Left lung (tissue), 10 donors: ENCODE results near the gene TAOK3. TPM values are rescaled to one million over a fixed set of nuclear protein-coding genes. Genes with fewer than 3 reads are reported as not detected.

ENCODE experiments used
- ATAC-seq: fragments of 200-7000 bp; cut with Tn5 transposase; one replicate; pipeline ENCODE4 v1.9.1; 2020; ENCODE audit warnings: moderate library complexity
- DNase-seq, 4 donors: peaks; one replicate each; pipeline ENCODE4 v3.0.0-alpha.2; 2013 to 2020
- H3K27ac ChIP-seq, 2 donors: fragments of 200-600 bp; sonication (generic) in 1 of 2; one replicate each; pipeline versions ENCODE4 v1.5.0 to v1.8.0; 2020 to 2021
- H3K27me3 ChIP-seq, 2 donors: fragments of 200-600 bp; sonication (generic) in 1 of 2; one replicate each; pipeline versions ENCODE4 v1.5.0 to v1.8.0; 2020 to 2021
- H3K36me3 ChIP-seq, 2 donors: fragments of 200-600 bp; sonication (generic) in 1 of 2; one replicate each; pipeline versions ENCODE4 v1.5.0 to v1.8.0; 2020 to 2021
- H3K4me1 ChIP-seq, 2 donors: fragments of 200-600 bp; one replicate each; pipeline ENCODE4 v1.8.0; 2021
- H3K4me3 ChIP-seq, 2 donors: fragments of 200-600 bp; sonication (generic) in 1 of 2; one replicate each; pipeline versions ENCODE4 v1.5.0 to v1.8.0; 2020 to 2021; ENCODE audit warnings: mild to moderate bottlenecking in 1 of 2
- H3K9me3 ChIP-seq, 2 donors: fragments of 200-600 bp; sonication (generic) in 1 of 2; one replicate each; pipeline versions ENCODE4 v1.5.0 to v1.8.0; 2020 to 2021
- intact Hi-C, 2 donors: fragments of 100-400 bp; cut with DNase I; formaldehyde crosslinking; loops; one replicate each; pipeline versions ENCODE4 v1.11.2 to v1.14.2; 2022
- polyA plus RNA-seq, 6 donors: library from polyadenylated mRNA; unstranded; fragments of 120-200 nt; gene quantifications; one replicate each; pipeline ENCODE4 v1.2.1, GENCODE V29; 2013; ENCODE audit not compliant: insufficient read length in 6 of 6
- total RNA-seq, 2 donors: library from RNA; stranded (reverse); fragmentation: NEBNext Ultra II Directional; extraction: Animal tissue kit (Norgen Biotek cat#: 25700); gene quantifications; one replicate each; pipeline ENCODE4 v1.2.1, GENCODE V29; 2021
- TF ChIP-seq, protein P1 (sequence below), 2 donors: fragments of 200-600 bp; sonication (generic) in 1 of 2; IDR thresholded peaks; one replicate each; pipeline versions ENCODE4 v1.5.0 to v1.8.0; 2021; ENCODE audit warnings: antibody characterized with exemption in 2 of 2
- donor health status: DM: no; HTN: yes; CAD: no.
- donor health status: DM: no; HTN: no; CAD: no.

The TAOK3 gene
- total and polyA plus RNA-seq, 8 donors, result 39.5 to 61.8 (median 52.1) TPM

DNA sequence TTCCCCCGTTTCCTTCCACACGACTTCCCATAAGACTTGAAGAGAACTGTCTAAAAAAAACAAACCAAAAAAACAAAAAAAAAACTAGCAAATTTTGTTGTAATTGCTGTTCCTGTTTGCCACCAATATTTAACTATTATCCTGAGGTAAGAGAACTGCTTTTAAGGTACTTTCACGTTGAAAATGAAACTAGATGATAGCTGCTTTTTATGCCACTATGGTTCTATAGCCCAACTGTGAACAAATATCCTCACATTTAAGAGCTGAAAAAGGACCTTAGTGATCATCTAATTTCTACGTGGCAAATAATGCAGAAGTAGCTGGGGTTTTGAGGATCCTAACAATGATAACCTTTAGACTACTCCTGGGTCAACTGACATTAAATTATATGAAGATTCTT, 98.6 kb downstream of the TAOK3 start:
- H3K27ac ChIP-seq, result no peak overlapping the region
- no peak for ATAC-seq
- H3K36me3 ChIP-seq, result no peaks in the 10 kb centered on the region
- no peak for DNase-seq
- TF ChIP-seq, protein P1, sequence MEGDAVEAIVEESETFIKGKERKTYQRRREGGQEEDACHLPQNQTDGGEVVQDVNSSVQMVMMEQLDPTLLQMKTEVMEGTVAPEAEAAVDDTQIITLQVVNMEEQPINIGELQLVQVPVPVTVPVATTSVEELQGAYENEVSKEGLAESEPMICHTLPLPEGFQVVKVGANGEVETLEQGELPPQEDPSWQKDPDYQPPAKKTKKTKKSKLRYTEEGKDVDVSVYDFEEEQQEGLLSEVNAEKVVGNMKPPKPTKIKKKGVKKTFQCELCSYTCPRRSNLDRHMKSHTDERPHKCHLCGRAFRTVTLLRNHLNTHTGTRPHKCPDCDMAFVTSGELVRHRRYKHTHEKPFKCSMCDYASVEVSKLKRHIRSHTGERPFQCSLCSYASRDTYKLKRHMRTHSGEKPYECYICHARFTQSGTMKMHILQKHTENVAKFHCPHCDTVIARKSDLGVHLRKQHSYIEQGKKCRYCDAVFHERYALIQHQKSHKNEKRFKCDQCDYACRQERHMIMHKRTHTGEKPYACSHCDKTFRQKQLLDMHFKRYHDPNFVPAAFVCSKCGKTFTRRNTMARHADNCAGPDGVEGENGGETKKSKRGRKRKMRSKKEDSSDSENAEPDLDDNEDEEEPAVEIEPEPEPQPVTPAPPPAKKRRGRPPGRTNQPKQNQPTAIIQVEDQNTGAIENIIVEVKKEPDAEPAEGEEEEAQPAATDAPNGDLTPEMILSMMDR (IDR thresholded peaks at IDR 0.05), result no peak
- H3K4me3 ChIP-seq, result no peak overlapping the region
- no peaks in the 10 kb centered on the region for H3K9me3 ChIP-seq
- intact Hi-C loops, result no loop called here
- no peaks in the 10 kb centered on the region for H3K27me3 ChIP-seq
- peaks cover 3 to 13% of the 10 kb centered on the region in 2 donors for H3K4me1 ChIP-seq

DNA sequence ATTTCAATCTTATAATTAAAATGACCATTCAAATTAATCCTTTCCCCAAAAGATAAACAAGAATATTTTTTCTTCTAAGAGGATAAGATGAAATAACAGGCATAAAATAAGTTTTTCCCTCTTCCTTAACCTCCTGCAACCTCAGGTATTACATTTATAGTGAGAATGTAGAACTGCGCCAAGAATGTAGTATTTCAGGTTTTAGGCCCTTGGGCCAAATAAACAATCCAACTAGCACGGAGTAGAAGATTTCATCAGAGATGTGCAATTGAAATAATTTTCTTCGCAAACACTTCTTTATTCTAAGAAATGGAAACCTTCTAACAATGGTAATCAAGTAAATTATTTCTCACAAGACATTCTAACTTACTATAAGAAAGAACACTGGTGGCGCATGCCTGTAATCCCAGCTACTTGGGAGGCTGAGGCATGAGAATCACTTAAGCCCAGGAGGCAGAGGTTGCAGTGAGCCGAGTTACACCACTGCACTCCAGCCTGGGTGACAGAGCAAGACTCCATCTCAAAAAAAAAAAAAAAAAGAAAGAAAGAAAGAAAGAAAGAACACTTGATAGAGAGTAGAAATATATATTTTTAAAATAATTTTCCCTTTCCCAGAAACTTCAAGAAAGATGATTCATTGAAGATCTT, 100.8 kb downstream of the TAOK3 start:
- intact Hi-C loops, result no loop called here
- TF ChIP-seq, protein P1 (IDR thresholded peaks at IDR 0.05), result no peak
- Histone ChIP-seq H3K4me3 (no peak overlapping the region), H3K36me3 (no peaks in the 10 kb centered on the region), H3K27me3 (no peaks in the 10 kb centered on the region), H3K4me1 (peaks cover 3 to 13% of the 10 kb centered on the region in 2 donors), H3K9me3 (no peaks in the 10 kb centered on the region), H3K27ac (peak overlapping the region in 1 of 2 donors; percentile 45)
- DNase-seq, result peak in 2 of 4 donors; percentile 35 to 76
- peak; percentile 93 for ATAC-seq

DNA sequence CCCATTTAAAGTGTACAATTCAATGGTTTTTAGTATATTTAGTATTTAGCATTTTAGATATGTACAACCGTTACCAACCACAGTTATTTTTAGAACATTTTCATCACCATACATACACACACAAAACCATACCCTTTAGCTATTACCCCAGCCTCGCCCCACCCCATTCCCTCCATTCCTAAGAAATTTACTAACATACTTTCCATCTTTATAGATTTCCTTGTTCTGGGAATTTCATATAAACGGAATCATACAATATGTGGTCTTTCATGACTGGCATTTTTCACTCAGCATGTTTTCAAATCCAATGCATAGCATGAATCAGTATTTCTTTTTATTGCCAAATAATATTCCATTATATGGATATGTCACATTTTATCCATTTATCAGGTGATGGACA, 101.5 kb downstream of the TAOK3 start:
- H3K27me3 ChIP-seq, result no peaks in the 10 kb centered on the region
- H3K36me3 ChIP-seq, result peaks cover 0 to under 1% of the 10 kb centered on the region in 2 donors
- no peak for ATAC-seq
- TF ChIP-seq, protein P1 (IDR thresholded peaks at IDR 0.05), result no peak
- H3K27ac ChIP-seq, result peak overlapping the region in 1 of 2 donors; percentile 10
- no peaks in the 10 kb centered on the region for H3K9me3 ChIP-seq
- H3K4me1 ChIP-seq, result peaks cover 3 to 13% of the 10 kb centered on the region in 2 donors
- no peak overlapping the region for H3K4me3 ChIP-seq
- intact Hi-C loops, result no loop called here
- no peak for DNase-seq

DNA sequence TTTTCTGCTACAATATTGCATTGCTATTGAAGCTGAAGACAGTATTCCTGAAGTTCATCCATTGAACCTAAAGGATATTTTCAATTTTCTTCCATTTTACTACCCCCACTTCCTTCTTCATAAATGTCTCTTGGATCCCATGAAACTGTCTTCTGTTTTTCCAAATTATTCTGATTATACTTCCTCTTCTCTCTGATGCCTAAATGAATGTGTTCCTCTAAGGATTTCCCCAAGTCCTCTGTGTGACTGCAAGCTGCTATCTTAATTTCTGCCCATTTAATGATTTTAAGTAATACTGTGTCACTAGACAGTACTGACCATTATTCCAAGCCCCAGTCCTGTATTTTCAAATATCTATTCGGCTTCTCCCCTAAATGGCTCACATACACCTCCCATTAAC, 102.9 kb downstream of the TAOK3 start:
- Histone ChIP-seq H3K36me3 (peaks cover 0 to 8% of the 10 kb centered on the region in 2 donors), H3K27ac (no peak overlapping the region)
- intact Hi-C loops, result no loop called here

DNA sequence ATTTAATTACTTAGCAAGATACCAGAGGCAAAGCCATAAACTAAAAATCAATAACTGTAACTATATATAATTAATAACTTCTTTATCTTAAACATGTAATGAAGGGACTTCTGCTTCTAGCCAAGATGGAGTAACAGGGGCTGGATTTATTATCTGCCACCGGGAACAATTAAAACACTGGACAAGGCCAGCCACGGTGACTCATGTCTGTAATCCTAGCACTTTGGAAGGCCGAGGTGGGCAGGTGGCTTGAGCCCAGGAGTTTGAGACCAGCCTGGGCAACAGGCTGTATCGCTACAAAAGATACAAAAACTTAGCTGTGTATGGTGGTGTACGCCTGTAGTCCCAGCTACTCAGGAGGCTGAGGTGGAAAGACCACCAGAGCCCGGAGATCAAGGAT, 113.6 kb downstream of the TAOK3 start:
- no peak for ATAC-seq
- intact Hi-C loops, result no loop called here
- no peak for DNase-seq
- Histone ChIP-seq H3K27me3 (no peaks in the 10 kb centered on the region), H3K27ac (no peak overlapping the region), H3K9me3 (no peaks in the 10 kb centered on the region), H3K36me3 (peaks cover 0 to 26% of the 10 kb centered on the region in 2 donors), H3K4me1 (no peaks in the 10 kb centered on the region), H3K4me3 (no peak overlapping the region)
- TF ChIP-seq, protein P1 (IDR thresholded peaks at IDR 0.05), result no peak

More for the DNA sequence above, 102.9 kb downstream of the TAOK3 start:
- Histone ChIP-seq H3K9me3 (no peaks in the 10 kb centered on the region), H3K4me1 (peaks cover 3 to 13% of the 10 kb centered on the region in 2 donors), H3K4me3 (no peak overlapping the region), H3K27me3 (no peaks in the 10 kb centered on the region)
- TF ChIP-seq, protein P1 (IDR thresholded peaks at IDR 0.05), result no peak
- ATAC-seq (no peak), DNase-seq (no peak)
